Right forelimb (tissue), 1 donor: ENCODE results near the gene NPAS2.

ENCODE experiments used
- DNase-seq: peaks from one replicate; pipeline ENCODE4 v3.0.0-alpha.2; 2018

NPAS2 gene

GRCh38 chr2:100822587-100823248 lies 2.8 kb downstream of the NPAS2 start:
- no peak for DNase-seq

GRCh38 chr2:100823665-100824438 lies 3.9 kb downstream of the NPAS2 start:
- no peak for DNase-seq

- no peak for DNase-seq
Measured at GRCh38 chr2:100824842-100825241, 4.9 kb downstream of the NPAS2 start.

GRCh38 chr2:100826494-100826893 lies 6.6 kb downstream of the NPAS2 start:
- no peak for DNase-seq

- no peak for DNase-seq
Measured at GRCh38 chr2:100831158-100831750, 11.3 kb downstream of the NPAS2 start.

- DNase-seq, result no peak
Measured at GRCh38 chr2:100831831-100832230, 11.9 kb downstream of the NPAS2 start.

- no peak for DNase-seq
Measured at GRCh38 chr2:100832885-100833284, 12.9 kb downstream of the NPAS2 start.

GRCh38 chr2:100833331-100833730 lies 13.4 kb downstream of the NPAS2 start:
- no peak for DNase-seq

GRCh38 chr2:100834221-100834620 lies 14.3 kb downstream of the NPAS2 start:
- no peak for DNase-seq

GRCh38 chr2:100835006-100835659 lies 15.2 kb downstream of the NPAS2 start:
- DNase-seq, result no peak

- no peak for DNase-seq
Measured at GRCh38 chr2:100840519-100840918, 20.6 kb downstream of the NPAS2 start.

GRCh38 chr2:100842241-100842922 lies 22.4 kb downstream of the NPAS2 start:
- DNase-seq, result no peak

GRCh38 chr2:100844514-100844913 lies 24.6 kb downstream of the NPAS2 start:
- DNase-seq, result no peak

GRCh38 chr2:100845141-100845991 lies 25.4 kb downstream of the NPAS2 start:
- no peak for DNase-seq

- no peak for DNase-seq
Measured at GRCh38 chr2:100846716-100847115, 26.8 kb downstream of the NPAS2 start.

- DNase-seq, result no peak
Measured at GRCh38 chr2:100852447-100852846, 32.5 kb downstream of the NPAS2 start.

GRCh38 chr2:100852999-100853908 lies 33.3 kb downstream of the NPAS2 start:
- no peak for DNase-seq

GRCh38 chr2:100853909-100854810 lies 34.2 kb downstream of the NPAS2 start:
- DNase-seq, result no peak

- no peak for DNase-seq
Measured at GRCh38 chr2:100855084-100855483, 35.1 kb downstream of the NPAS2 start.

GRCh38 chr2:100855606-100856005 lies 35.7 kb downstream of the NPAS2 start:
- DNase-seq, result no peak
